Kidney epithelial cell (primary cell): ENCODE data around the gene OR4F6. TPM values are rescaled to one million over a fixed set of nuclear protein-coding genes. Genes with fewer than 3 reads are reported as not detected.

Source experiments
- DNase-seq: peaks from one replicate; pipeline ENCODE4 v3.0.0-alpha.2; 2010; ENCODE audit warnings: low read depth
- H3K27me3 ChIP-seq: 2 replicates; pipeline ENCODE4 v1.6.0; 2011; ENCODE audit warnings: low read length; ENCODE audit not compliant: control insufficient read depth, insufficient read depth
- H3K36me3 ChIP-seq: 2 replicates; pipeline ENCODE4 v1.5.1; 2011; ENCODE audit warnings: low read length; ENCODE audit not compliant: control insufficient read depth, insufficient read depth
- H3K4me3 ChIP-seq: 2 replicates; pipeline ENCODE4 v1.5.1; 2011; ENCODE audit warnings: low read depth, mild to moderate bottlenecking, control low read depth, low read length
- CTCF ChIP-seq: IDR thresholded peaks from 2 replicates; pipeline ENCODE4 v1.5.1; 2011; ENCODE audit warnings: mild to moderate bottlenecking, moderate library complexity, low read length, control low read depth, inconsistent platforms; ENCODE audit not compliant: insufficient read depth, poor library complexity, severe bottlenecking
- total RNA-seq: library from RNA; depleted of rRNA; stranded (reverse); fragments of >200 nt; gene quantifications from 2 replicates; pipeline ENCODE4 v1.2.3, GENCODE V29; 2015

The OR4F6 gene
- total RNA-seq, 1 donor from 2014 or later, result not detected

DNA sequence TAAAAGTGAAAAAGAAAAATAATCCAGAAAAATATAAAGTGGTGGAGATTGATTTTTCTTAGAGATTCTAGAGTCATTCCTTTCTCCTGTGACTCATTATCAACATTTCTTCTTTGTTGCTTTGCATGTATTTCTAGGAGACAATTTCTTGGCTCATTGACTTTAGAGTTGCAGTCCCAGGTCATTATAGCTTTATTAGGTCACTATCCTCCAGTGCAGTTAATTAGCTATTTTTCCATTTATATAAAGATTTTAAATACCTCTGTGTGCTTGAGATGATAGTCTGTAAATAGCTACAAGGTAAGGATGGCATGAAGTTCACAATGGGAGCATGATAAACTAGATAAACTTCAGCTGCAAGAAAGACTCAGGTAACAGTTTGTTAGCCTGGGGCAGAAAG, 8.6 kb downstream of the OR4F6 start, which contains the start of gene OR4F15:
Gene OR4F15, plus strand, starts transcription at position 301 of the 400 bp plus-strand sequence. CDS start 5,985 bp downstream, outside the sequence.
- Histone ChIP-seq H3K36me3 (no peaks in the 10 kb centered on the region), H3K27me3 (no peaks in the 10 kb centered on the region), H3K4me3 (no peak within 1 kb of the TSS)
- TF ChIP-seq CTCF, result no peak
- DNase-seq, result no peak

- DNase-seq, result peak; percentile 70
- Histone ChIP-seq H3K36me3 (no peaks in the 10 kb centered on the region), H3K4me3 (no peak overlapping the region), H3K27me3 (no peaks in the 10 kb centered on the region)
- TF ChIP-seq CTCF, result no peak
Observed at GRCh38 chr15:101813803-101814534, 10.7 kb downstream of the OR4F6 start.

GRCh38 chr15:101820781-101821180, 17.5 kb downstream of the OR4F6 start:
- H3K27me3 ChIP-seq, result no peaks in the 10 kb centered on the region
- H3K4me3 ChIP-seq, result no peak overlapping the region
- H3K36me3 ChIP-seq, result no peaks in the 10 kb centered on the region
- no peak for TF ChIP-seq CTCF
- no peak for DNase-seq

GRCh38 chr15:101827257-101827656, 23.9 kb downstream of the OR4F6 start:
- H3K27me3 ChIP-seq, result no peaks in the 10 kb centered on the region
- H3K4me3 ChIP-seq, result no peak overlapping the region
- no peak for TF ChIP-seq CTCF
- DNase-seq, result no peak
- H3K36me3 ChIP-seq, result no peaks in the 10 kb centered on the region

DNA sequence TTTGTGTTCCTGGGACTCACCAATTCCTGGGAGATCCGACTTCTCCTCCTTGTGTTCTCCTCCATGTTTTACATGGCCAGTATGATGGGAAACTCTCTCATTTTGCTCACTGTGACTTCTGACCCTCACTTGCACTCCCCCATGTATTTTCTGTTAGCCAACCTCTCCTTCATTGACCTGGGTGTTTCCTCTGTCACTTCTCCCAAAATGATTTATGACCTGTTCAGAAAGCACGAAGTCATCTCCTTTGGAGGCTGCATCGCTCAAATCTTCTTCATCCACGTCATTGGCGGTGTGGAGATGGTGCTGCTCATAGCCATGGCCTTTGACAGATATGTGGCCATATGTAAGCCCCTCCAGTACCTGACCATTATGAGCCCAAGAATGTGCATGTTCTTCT, 25.5 kb downstream of the OR4F6 start:
- Histone ChIP-seq H3K27me3 (no peaks in the 10 kb centered on the region), H3K4me3 (no peak overlapping the region), H3K36me3 (no peaks in the 10 kb centered on the region)
- TF ChIP-seq CTCF, result no peak
- DNase-seq, result no peak

GRCh38 chr15:101841656-101842055, 38.3 kb downstream of the OR4F6 start:
- Histone ChIP-seq H3K27me3 (no peaks in the 10 kb centered on the region), H3K4me3 (no peak overlapping the region), H3K36me3 (no peaks in the 10 kb centered on the region)
- no peak for TF ChIP-seq CTCF
- DNase-seq, result no peak
